ENCODE data around the gene PDGFC.
A peak's percentile ranks its signal among the peaks of the same experiment; 100 is the strongest.

PDGFC gene

DNA sequence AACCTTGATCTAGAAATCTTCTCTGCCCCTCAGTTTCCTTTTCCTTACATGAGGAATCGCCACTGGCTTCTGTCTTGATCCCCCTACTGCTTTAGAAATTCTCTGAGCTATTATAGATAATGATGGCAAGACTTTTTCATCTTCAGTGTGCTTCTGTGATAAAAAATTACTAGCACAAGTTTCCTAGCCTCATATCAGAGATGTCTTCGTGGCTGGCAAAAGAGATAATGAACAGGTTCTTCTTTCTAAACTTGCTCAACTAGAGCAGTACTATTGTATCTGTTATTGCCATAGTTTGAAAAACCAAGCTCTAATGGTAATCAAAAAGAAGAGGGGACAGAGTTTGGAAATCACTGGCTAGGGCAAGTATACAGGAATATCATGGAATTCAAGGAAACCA is 4.1 kb upstream of the PDGFC start:
- TF ChIP-seq, protein P1, sequence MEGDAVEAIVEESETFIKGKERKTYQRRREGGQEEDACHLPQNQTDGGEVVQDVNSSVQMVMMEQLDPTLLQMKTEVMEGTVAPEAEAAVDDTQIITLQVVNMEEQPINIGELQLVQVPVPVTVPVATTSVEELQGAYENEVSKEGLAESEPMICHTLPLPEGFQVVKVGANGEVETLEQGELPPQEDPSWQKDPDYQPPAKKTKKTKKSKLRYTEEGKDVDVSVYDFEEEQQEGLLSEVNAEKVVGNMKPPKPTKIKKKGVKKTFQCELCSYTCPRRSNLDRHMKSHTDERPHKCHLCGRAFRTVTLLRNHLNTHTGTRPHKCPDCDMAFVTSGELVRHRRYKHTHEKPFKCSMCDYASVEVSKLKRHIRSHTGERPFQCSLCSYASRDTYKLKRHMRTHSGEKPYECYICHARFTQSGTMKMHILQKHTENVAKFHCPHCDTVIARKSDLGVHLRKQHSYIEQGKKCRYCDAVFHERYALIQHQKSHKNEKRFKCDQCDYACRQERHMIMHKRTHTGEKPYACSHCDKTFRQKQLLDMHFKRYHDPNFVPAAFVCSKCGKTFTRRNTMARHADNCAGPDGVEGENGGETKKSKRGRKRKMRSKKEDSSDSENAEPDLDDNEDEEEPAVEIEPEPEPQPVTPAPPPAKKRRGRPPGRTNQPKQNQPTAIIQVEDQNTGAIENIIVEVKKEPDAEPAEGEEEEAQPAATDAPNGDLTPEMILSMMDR (conservative IDR thresholded peaks at IDR 0.05; ENCODE audit: low read length) = no peak
- DNase-seq (ENCODE audit: low read depth) = no peak
- no peak overlapping the region for H3K4me3 ChIP-seq (ENCODE audit: low read length)

DNA sequence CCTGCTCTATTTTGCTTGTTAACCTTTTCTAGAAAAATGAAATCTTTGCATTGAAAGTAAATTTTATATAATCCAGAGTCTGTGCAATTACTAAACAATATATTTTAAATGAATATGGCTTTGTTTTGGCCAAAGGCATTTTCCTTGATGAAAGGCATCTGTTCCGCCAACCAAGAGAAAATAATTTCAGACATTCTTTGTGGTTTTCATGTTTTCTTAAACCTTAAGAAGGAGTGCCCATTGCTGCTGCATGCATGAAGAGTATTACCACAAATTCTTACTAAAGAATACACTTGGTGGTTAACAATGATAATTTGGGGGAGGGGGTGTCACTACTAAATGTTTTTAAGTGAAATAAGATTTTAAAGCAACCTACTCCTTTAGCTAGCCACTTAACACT is 2.7 kb upstream of the PDGFC start:
- peak; percentile 72 for DNase-seq (ENCODE audit: low read depth)
- TF ChIP-seq, protein P1 (conservative IDR thresholded peaks at IDR 0.05; ENCODE audit: low read length) = no peak

DNA sequence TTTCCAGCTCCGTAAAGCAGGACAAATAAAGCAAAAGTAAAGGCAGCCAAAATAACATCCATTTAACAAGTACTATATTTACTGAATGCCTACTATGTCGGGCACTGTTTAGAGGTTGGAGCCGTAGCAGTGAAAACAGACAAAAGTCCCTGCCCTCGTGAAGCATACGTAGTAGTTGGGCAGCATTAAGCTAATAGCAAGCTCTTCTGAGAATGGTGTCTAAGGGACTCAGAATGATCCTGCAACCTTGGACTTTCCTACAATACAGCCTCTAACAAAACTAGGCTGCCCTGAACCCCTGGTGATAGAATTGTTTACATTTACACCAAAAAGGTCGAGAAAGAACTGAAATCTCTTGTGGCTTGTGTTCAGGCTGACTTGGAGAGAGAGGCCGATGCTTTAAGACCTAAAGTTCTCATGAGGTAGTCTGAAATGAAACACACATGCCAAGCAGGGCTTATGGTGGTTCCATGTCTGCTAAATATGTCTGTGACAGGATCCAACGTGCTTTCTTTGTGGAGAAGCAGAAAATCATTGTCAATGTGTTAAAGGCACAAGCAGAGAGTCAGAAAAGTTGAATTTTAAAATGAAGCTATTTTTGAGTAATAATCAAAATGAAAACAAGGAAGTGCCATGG is 898 bp upstream of the PDGFC start:
- no peak for DNase-seq (ENCODE audit: low read depth)
- H3K4me3 ChIP-seq (ENCODE audit: low read length) = peak overlapping the region; percentile 91
- TF ChIP-seq, protein P1 (conservative IDR thresholded peaks at IDR 0.05; ENCODE audit: low read length) = no peak

More for the DNA sequence above, 2.7 kb upstream of the PDGFC start:
- H3K4me3 ChIP-seq (ENCODE audit: low read length) = no peak overlapping the region

DNA sequence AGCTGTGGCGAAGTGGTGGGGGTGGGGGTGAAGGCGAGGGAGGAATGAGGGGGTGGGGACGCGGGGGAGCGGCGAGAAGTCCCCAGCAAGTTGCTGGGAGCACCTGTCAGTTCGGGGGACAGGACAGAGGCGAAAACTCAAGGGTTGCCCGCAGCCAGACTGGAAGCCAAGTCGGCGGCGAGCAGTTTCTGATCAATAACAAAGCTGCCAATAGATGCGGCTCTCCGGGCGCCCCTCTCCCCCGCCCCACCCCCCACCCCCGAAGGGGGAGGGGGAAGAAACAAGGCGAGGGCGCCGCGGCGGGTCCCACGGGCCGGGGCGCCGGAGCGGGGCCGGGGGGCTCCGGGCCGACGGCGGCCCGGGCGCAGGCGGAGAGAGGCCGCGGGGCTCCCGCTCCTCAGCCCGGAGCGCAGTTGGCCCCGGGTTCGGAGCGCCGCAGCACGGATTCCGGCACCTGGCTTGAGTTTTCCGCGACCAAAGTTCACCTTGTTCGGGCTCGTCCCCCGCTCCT is 379 bp downstream of the PDGFC start:
- TF ChIP-seq, protein P1 (conservative IDR thresholded peaks at IDR 0.05; ENCODE audit: low read length) = no peak
- H3K4me3 ChIP-seq (ENCODE audit: low read length) = peak overlapping the region; percentile 91
- DNase-seq (ENCODE audit: low read depth) = no peak

DNA sequence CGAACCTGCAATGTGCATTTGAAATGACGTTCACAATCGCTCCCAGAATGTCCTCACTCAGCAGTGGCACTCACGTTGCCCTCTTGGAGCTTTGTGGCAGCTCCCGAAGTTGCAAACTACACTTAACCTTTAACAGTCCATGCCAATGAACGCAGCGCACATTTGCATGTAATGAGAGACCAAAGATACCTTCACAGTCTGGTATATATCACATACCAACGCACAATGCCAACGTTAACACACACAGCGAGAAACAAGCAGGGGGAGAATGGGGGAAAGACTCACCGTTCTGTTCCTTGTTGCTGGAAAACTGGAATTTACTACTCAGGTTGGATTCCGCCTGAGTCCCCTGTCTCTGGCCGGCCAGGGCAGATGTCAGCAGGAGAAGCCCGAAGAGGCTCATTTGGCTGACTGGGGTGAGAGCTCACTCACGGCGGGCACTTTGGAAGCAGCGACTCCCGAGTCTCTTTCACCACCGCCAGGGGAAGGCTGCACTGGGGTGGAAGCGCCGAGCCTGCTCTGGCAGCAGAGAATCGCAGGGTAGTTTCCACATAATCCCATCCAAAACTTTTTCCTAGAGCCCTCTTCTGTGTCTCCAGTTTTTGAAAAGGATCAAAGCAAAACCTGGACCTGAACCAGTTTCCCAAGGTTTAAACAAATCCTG is 966 bp downstream of the PDGFC start:
- TF ChIP-seq, protein P1 (conservative IDR thresholded peaks at IDR 0.05; ENCODE audit: low read length) = peak; percentile 69
- peak; percentile 73 for DNase-seq (ENCODE audit: low read depth)
- H3K4me3 ChIP-seq (ENCODE audit: low read length) = peak overlapping the region; percentile 91

DNA sequence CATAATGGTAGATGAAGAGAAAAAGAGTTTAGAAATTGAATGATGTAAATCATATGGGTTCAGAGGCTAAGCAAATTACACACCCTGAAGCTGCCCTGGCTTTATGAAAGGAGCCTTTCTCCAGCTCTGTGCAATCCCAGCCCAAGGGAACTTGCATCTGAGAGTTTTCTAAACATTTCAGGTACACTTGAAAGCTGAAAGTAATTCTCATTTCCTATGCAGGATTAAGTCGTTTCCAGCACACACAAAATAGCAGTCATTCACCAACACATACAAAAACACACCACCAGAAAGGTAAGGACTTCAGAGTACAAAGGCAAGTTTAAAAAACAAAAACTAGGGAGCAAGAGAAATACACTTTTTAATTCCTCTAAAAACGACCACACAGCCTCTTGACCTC is 1.7 kb downstream of the PDGFC start:
- peak overlapping the region; percentile 91 for H3K4me3 ChIP-seq (ENCODE audit: low read length)
- TF ChIP-seq, protein P1 (conservative IDR thresholded peaks at IDR 0.05; ENCODE audit: low read length) = no peak

DNA sequence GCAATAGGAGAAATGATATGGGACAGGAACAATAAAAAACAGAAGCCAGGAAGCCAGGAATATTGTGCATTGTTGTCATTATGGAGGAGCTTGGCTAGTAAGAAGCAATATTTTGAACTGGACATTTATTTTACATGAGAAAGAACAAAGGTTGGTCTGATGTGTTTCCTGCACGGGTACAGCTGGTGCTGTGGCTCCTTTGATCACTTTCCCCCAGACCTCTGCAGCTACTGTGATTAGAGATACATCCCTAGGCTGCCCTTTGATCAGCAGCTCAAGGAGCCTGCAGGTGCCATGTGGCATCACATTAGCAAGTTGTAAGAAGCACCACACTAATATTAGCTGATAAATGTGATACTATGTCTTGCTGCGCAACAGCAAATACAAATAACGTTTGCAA is 2.5 kb downstream of the PDGFC start:
- H3K4me3 ChIP-seq (ENCODE audit: low read length) = peak overlapping the region; percentile 91
- no peak for DNase-seq (ENCODE audit: low read depth)
- TF ChIP-seq, protein P1 (conservative IDR thresholded peaks at IDR 0.05; ENCODE audit: low read length) = no peak

More for the DNA sequence above, 1.7 kb downstream of the PDGFC start:
- no peak for DNase-seq (ENCODE audit: low read depth)

Measured in AG10803 (cell line).